AG04450 (cell line): Measurements from ENCODE around the gene CHD3. TPM values are rescaled to one million over a fixed set of nuclear protein-coding genes. Genes with fewer than 3 reads are reported as not detected.
A peak's percentile ranks its signal among the peaks of the same experiment; 100 is the strongest.

Experiments used
- CTCF ChIA-PET: fragments of 300-600, 350-600 bp; formaldehyde crosslinking; extraction: SDS; loops from one replicate; lab custom pipeline; 2022; ENCODE audit warnings: antibody characterized with exemption, inconsistent platforms; lab: Charles Lee
- POLR2A ChIA-PET: fragments of 350-600 bp; formaldehyde crosslinking; extraction: SDS; loops from one replicate; lab custom pipeline; 2021; ENCODE audit warnings: antibody characterized with exemption, inconsistent platforms; lab: Yijun Ruan, JAX
- DNase-seq: peaks from one replicate; pipeline ENCODE4 v3.0.0-alpha.2; 2011; ENCODE audit warnings: low read depth, low spot score
- H3K27ac ChIP-seq: one replicate; pipeline ENCODE4 v1.5.1; 2012; ENCODE audit warnings: low read depth, low read length, control low read depth
- H3K27me3 ChIP-seq: one replicate; pipeline ENCODE4 v1.6.0; 2012; ENCODE audit warnings: low read length; ENCODE audit not compliant: control insufficient read depth, insufficient read depth
- H3K4me3 ChIP-seq: 2 replicates; pipeline ENCODE4 v1.5.1; 2011; ENCODE audit warnings: mild to moderate bottlenecking, low read depth, low read length, control low read depth
- H3K9me3 ChIP-seq: 2 replicates; pipeline ENCODE4 v1.5.1; 2012; ENCODE audit warnings: low read length; ENCODE audit not compliant: control insufficient read depth, insufficient read depth
- CTCF ChIP-seq: IDR thresholded peaks from 2 replicates; pipeline ENCODE4 v1.5.1; 2011; ENCODE audit warnings: low read depth, low read length, control low read depth, inconsistent platforms
- polyA plus RNA-seq: library from polyadenylated mRNA; depleted of rRNA; stranded (reverse); fragments of >200 nt; gene quantifications from 2 replicates; pipeline ENCODE4 v1.2.3, GENCODE V29; 2011

The CHD3 gene
- polyA plus RNA-seq, 1 experiment, result 50.0 TPM

- CTCF ChIA-PET, result interaction anchor here (0.7 to 1.7 kb wide), 2 partner anchors 15 to 141 kb away, joined by 3 to 6 read pairs; no protein-coding TSS in a partner anchor
- DNase-seq, result no peak
- POLR2A ChIA-PET, result interaction anchor here (0.6 kb wide), 1 partner anchor 276 kb away, joined by 3 read pairs; no protein-coding TSS in a partner anchor
- H3K4me3 ChIP-seq, result no peak overlapping the region
- TF ChIP-seq CTCF, result no peak
- H3K27ac ChIP-seq, result no peak overlapping the region
- H3K9me3 ChIP-seq, result peaks cover 2% of the 10 kb centered on the region; the same call in 1 of the 2 replicates
- H3K27me3 ChIP-seq, result no peaks in the 10 kb centered on the region
Observed at GRCh38 chr17:7849130-7849750, 39.3 kb upstream of the CHD3 start.

- H3K9me3 ChIP-seq, result no peaks in the 10 kb centered on the region; the same call in 1 of the 2 replicates
- H3K4me3 ChIP-seq, result no peak overlapping the region
- no peak for DNase-seq
- H3K27ac ChIP-seq, result no peak overlapping the region
- POLR2A ChIA-PET, result interaction anchor here (1.0 kb wide), 1 partner anchor 16 kb away, joined by 3 read pairs; the partner anchor contains the start of gene KDM6B
- CTCF ChIA-PET, result interaction anchor here (1.2 to 1.7 kb wide), 3 partner anchors 106 to 218 kb away, joined by 5 to 6 read pairs (median 6); no protein-coding TSS in a partner anchor
- TF ChIP-seq CTCF, result no peak
- H3K27me3 ChIP-seq, result no peaks in the 10 kb centered on the region
Observed at GRCh38 chr17:7849751-7850504, 38.7 kb upstream of the CHD3 start.

GRCh38 chr17:7850701-7851437 is 37.7 kb upstream of the CHD3 start:
- no peak for TF ChIP-seq CTCF
- Histone ChIP-seq H3K9me3 (no peaks in the 10 kb centered on the region; the same call in 1 of the 2 replicates), H3K27me3 (no peaks in the 10 kb centered on the region), H3K27ac (no peak overlapping the region), H3K4me3 (no peak overlapping the region)
- DNase-seq, result no peak
- ChIA-PET CTCF (interaction anchor here (0.6 to 1.7 kb wide), 5 partner anchors 10 to 219 kb away, joined by 3 to 6 read pairs (median 5); no protein-coding TSS in a partner anchor), POLR2A (interaction anchor here (1.0 kb wide), 1 partner anchor 17 kb away, joined by 3 read pairs; the partner anchor contains the start of gene KDM6B)

- ChIA-PET CTCF (interaction anchor here (0.6 to 1.3 kb wide), 3 partner anchors 11 to 108 kb away, joined by 3 to 5 read pairs (median 3); no protein-coding TSS in a partner anchor), POLR2A (no interaction called here)
- Histone ChIP-seq H3K9me3 (no peaks in the 10 kb centered on the region; the same call in 1 of the 2 replicates), H3K4me3 (no peak overlapping the region), H3K27me3 (no peaks in the 10 kb centered on the region), H3K27ac (no peak overlapping the region)
- no peak for DNase-seq
- peak; percentile 90 for TF ChIP-seq CTCF
Observed at GRCh38 chr17:7851438-7852261, 36.9 kb upstream of the CHD3 start.
